Stimulated activated CD8-positive, alpha-beta memory T cell treated with anti-CD3 and anti-CD28 coated beads, Interleukin-15, amount 100 ng/mL, for 1 hour (primary cell): ENCODE measurements around the gene HS2ST1.
"Not testable (repeated sequence)": the region's sequence is repeated elsewhere in the genome, so short reads cannot be mapped to it uniquely, and the experiment has no call there.

ENCODE experiments used
- DNase-seq: peaks from one replicate; pipeline ENCODE4 v3.0.0-alpha.2; 2020; ENCODE audit warnings: low read depth

The HS2ST1 gene

GRCh38 chr1:86914601-86914997 is at the start of gene HS2ST1:
Gene HS2ST1, plus strand, starts transcription at chr1:86914635.
- no peak for DNase-seq

- no peak for DNase-seq
Observed at GRCh38 chr1:86865973-86866637, 48.3 kb upstream of the HS2ST1 start.

- DNase-seq, result no peak
Observed at GRCh38 chr1:86866665-86867064, 47.8 kb upstream of the HS2ST1 start.

GRCh38 chr1:86867278-86867677 is 47.2 kb upstream of the HS2ST1 start:
- DNase-seq, result not testable (repeated sequence)

GRCh38 chr1:86868477-86868876 is 46.0 kb upstream of the HS2ST1 start:
- DNase-seq, result no peak

GRCh38 chr1:86871001-86871400 is 43.4 kb upstream of the HS2ST1 start:
- no peak for DNase-seq

GRCh38 chr1:86872086-86872485 is 42.3 kb upstream of the HS2ST1 start:
- no peak for DNase-seq

GRCh38 chr1:86875722-86876121 is 38.7 kb upstream of the HS2ST1 start:
- DNase-seq, result no peak

- DNase-seq, result no peak
Observed at GRCh38 chr1:86887479-86888162, 26.8 kb upstream of the HS2ST1 start.

GRCh38 chr1:86888327-86888726 is 26.1 kb upstream of the HS2ST1 start:
- DNase-seq, result no peak

GRCh38 chr1:86899401-86899800 is 15.0 kb upstream of the HS2ST1 start:
- not testable (repeated sequence) for DNase-seq

GRCh38 chr1:86905875-86906274 is 8.6 kb upstream of the HS2ST1 start:
- DNase-seq, result no peak

GRCh38 chr1:86906419-86906818 is 8.0 kb upstream of the HS2ST1 start:
- no peak for DNase-seq

GRCh38 chr1:86912281-86912900 is 2.0 kb upstream of the HS2ST1 start:
- DNase-seq, result no peak

- DNase-seq, result peak; percentile 5
Observed at GRCh38 chr1:86913399-86913895, 988 bp upstream of the HS2ST1 start.

GRCh38 chr1:86913896-86914600 is 387 bp upstream of the HS2ST1 start, which contains the start of gene SELENOF:
Gene SELENOF, minus strand, starts transcription at chr1:86914126. Its CDS starts 15 bp downstream, at chr1:86914111.
- DNase-seq, result peak; percentile 99

GRCh38 chr1:86914998-86915736 is 732 bp downstream of the HS2ST1 start:
- DNase-seq, result peak; percentile 19

- no peak for DNase-seq
Observed at GRCh38 chr1:86915737-86916235, 1.4 kb downstream of the HS2ST1 start.

- no peak for DNase-seq
Observed at GRCh38 chr1:86916752-86917151, 2.3 kb downstream of the HS2ST1 start.

- DNase-seq, result no peak
Observed at GRCh38 chr1:86922445-86922844, 8.0 kb downstream of the HS2ST1 start.

- DNase-seq, result no peak
Observed at GRCh38 chr1:86924324-86924960, 10.0 kb downstream of the HS2ST1 start.
